ENCODE data around the gene RNF114. TPM values are rescaled to one million over a fixed set of nuclear protein-coding genes. Genes with fewer than 3 reads are reported as not detected.

RNF114 gene
- total and polyA plus RNA-seq, 2 donors from 2014 or later, result 70.7 to 89.2 TPM

DNA sequence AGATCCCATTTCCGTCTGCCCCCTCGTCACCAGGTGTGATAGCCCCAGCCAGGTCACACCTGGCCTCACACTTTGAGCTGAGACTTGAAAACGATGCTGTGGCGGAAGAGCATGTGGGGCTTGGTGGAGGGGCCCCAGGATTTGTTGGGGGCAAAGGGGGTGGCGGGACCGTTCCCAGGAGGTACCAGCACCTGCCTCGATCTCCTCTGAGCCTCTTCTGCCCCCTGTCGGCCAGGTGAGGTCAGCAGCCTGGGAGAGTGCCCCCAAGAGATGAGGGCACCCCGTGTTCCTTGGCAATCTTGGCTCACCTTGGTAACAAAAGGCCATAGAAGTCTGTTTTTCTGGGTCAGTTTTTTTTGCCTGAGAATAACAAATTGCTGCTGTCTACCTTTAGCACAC, 46.3 kb upstream of the RNF114 start:
- Histone ChIP-seq H3K4me1 (ENCODE audit: control insufficient read depth in 2 of 3, insufficient read depth in 2 of 3, low read depth in 1 of 3, low read length in 3 of 3) (peaks cover 0 to 12% (median 0%) of the 10 kb centered on the region in 3 donors), H3K27me3 (ENCODE audit: control insufficient read depth, insufficient read depth, low read length) (no peaks in the 10 kb centered on the region), H3K9me3 (ENCODE audit: control insufficient read depth in 2 of 3, insufficient read depth in 1 of 3, low read length in 3 of 3) (no peaks in the 10 kb centered on the region), H3K36me3 (ENCODE audit: control insufficient read depth in 2 of 3, insufficient read depth in 3 of 3, low read length in 3 of 3) (peaks cover 0 to 12% (median 2%) of the 10 kb centered on the region in 3 donors), H3K27ac (ENCODE audit: low read depth in 2 of 2, low read length in 2 of 2) (no peak overlapping the region), H3K9ac (ENCODE audit: low read length in 3 of 3) (no peak overlapping the region), H3K4me3 (ENCODE audit: low read length in 3 of 3) (no peak overlapping the region)
- intact Hi-C loops (cut with DNase I), result no loop called here
- no peak for FAIRE-seq
- peak; percentile 28 for TF ChIP-seq CTCF (IDR thresholded peaks at IDR 0.05; ENCODE audit: borderline replicate concordance, extremely low read depth, insufficient read depth)
- no peak for DNase-seq

DNA sequence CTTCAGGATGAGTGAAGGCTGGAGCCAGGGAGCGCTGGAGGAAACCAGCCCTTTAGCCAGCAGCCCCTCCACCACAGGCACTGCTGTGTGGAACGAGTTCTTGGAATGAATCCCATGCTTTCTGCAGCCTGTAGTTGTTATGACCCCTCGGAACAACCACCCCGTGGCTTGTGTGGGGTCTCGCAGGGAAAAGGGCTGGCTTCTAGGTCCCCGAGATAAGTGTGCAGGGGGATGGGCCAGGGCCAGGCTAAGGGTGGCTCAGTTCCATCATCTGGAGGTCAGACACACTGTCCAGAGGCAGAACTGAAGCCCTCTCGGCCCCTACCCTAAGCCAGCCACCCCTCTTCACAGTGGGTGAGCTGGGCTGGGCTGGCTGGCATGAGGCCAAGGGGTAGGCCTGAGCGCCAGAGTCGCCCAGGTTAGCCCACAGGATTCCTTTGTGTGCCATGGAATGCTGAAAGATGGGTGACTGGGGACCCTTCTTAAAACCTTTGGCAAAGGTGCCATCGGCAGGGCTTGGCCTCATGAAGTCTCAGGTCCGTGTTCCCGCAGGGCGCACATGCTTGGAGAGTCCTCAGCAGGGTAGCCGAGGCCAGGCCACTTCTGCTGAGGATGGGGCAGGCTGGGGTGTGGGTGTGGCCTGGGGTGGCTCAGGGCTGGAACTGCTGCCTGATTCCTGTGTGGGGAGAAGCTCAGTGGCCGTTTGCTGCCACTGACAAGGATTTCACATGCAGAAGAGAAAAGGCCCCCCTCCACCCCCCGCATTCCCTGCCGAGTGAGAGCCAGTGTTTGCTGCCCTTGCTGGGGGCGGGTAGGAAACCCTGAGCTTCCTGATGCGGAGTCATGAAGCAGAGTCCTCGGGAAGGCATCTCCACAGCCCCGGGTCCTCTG, 45.5 kb upstream of the RNF114 start:
- DNase-seq (peak in 4 of 5 donors; percentile 39 to 77 (median 58)), FAIRE-seq (no peak)
- peaks cover 0 to 12% (median 0%) of the 10 kb centered on the region in 3 donors for H3K4me1 ChIP-seq (ENCODE audit: control insufficient read depth in 2 of 3, insufficient read depth in 2 of 3, low read depth in 1 of 3, low read length in 3 of 3)
- H3K36me3 ChIP-seq (ENCODE audit: control insufficient read depth in 2 of 3, insufficient read depth in 3 of 3, low read length in 3 of 3), result peaks cover 0 to 5% (median 2%) of the 10 kb centered on the region in 3 donors
- H3K9me3 ChIP-seq (ENCODE audit: control insufficient read depth in 2 of 3, insufficient read depth in 1 of 3, low read length in 3 of 3), result no peaks in the 10 kb centered on the region
- H3K4me3 ChIP-seq (ENCODE audit: low read length in 3 of 3), result no peak overlapping the region
- intact Hi-C loops (cut with DNase I), result no loop called here
- no peak overlapping the region for H3K27ac ChIP-seq (ENCODE audit: low read depth in 2 of 2, low read length in 2 of 2)
- no peaks in the 10 kb centered on the region for H3K27me3 ChIP-seq (ENCODE audit: control insufficient read depth, insufficient read depth, low read length)
- TF ChIP-seq CTCF (IDR thresholded peaks at IDR 0.05; ENCODE audit: borderline replicate concordance, extremely low read depth, insufficient read depth), result no peak
- no peak overlapping the region for H3K9ac ChIP-seq (ENCODE audit: low read length in 3 of 3)

DNA sequence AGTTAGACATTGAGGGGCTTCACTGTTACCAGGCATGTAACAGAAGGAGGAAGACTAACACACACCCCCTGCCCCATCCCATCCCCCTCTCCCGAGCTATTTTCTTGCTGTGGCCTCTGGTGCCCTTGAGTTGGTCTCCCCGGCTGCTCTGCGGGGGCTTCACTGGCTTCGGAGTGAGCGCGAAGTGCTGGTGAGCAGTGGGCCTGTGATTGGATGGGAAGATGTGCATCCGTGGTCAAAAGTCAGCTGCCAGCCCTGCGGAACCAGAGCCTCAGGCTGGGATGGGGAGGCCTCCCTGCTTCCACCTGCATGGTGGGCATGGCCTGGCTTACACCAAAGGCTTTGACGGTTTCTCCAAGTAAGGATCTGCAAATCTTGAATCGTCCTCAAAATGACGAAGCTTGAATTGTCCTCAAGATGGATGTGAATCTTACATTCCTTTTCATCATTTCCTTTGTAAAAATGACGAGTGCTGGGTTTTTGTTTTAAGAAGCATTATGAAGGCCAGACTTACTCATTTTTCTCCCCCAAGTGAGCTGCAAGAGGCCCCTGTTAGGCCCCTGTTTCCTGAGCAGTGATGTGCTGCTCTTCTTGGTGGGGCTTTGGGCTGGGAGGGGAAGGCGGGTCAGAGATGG, 44.6 kb upstream of the RNF114 start:
- no peak for TF ChIP-seq CTCF (IDR thresholded peaks at IDR 0.05; ENCODE audit: borderline replicate concordance, extremely low read depth, insufficient read depth)
- peaks cover 0 to 12% (median 0%) of the 10 kb centered on the region in 3 donors for H3K4me1 ChIP-seq (ENCODE audit: control insufficient read depth in 2 of 3, insufficient read depth in 2 of 3, low read depth in 1 of 3, low read length in 3 of 3)
- H3K4me3 ChIP-seq (ENCODE audit: low read length in 3 of 3), result no peak overlapping the region
- DNase-seq (peak in 4 of 5 donors; percentile 57 to 73 (median 62)), FAIRE-seq (no peak)
- H3K9ac ChIP-seq (ENCODE audit: low read length in 3 of 3), result no peak overlapping the region
- H3K27ac ChIP-seq (ENCODE audit: low read depth in 2 of 2, low read length in 2 of 2), result no peak overlapping the region
- intact Hi-C loops (cut with DNase I), result no loop called here
- H3K36me3 ChIP-seq (ENCODE audit: control insufficient read depth in 2 of 3, insufficient read depth in 3 of 3, low read length in 3 of 3), result peaks cover 0 to 2% (median 0%) of the 10 kb centered on the region in 3 donors
- H3K27me3 ChIP-seq (ENCODE audit: control insufficient read depth, insufficient read depth, low read length), result no peaks in the 10 kb centered on the region
- H3K9me3 ChIP-seq (ENCODE audit: control insufficient read depth in 2 of 3, insufficient read depth in 1 of 3, low read length in 3 of 3), result no peaks in the 10 kb centered on the region
